Measurements from ENCODE around the gene DDX60.
A peak's percentile ranks its signal among the peaks of the same experiment; 100 is the strongest.
"Not testable (repeated sequence)": the region's sequence is repeated elsewhere in the genome, so short reads cannot be mapped to it uniquely, and the experiment has no call there.

DDX60 gene

GRCh38 chr4:168220893-168221292 is 97.7 kb downstream of the DDX60 start:
- Histone ChIP-seq H3K4me3 (ENCODE audit: severe bottlenecking) (no peak overlapping the region), H3K9me3 (ENCODE audit: severe bottlenecking) (no peaks in the 10 kb centered on the region), H3K4me1 (ENCODE audit: insufficient read depth, poor library complexity, severe bottlenecking) (peaks cover 13% of the 10 kb centered on the region), H3K27ac (ENCODE audit: poor library complexity, severe bottlenecking) (no peak overlapping the region), H3K27me3 (ENCODE audit: insufficient read depth, poor library complexity, severe bottlenecking) (no peaks in the 10 kb centered on the region), H3K36me3 (ENCODE audit: low read depth) (no peaks in the 10 kb centered on the region; the same call in 1 of the 2 replicates)
- ATAC-seq (ENCODE audit: low read depth) (no peak; the same call in 2 of the 3 replicates), DNase-seq (ENCODE audit: low spot score) (no peak)
- TF ChIP-seq CTCF (IDR thresholded peaks at IDR 0.05; ENCODE audit: poor library complexity, severe bottlenecking) = no peak

GRCh38 chr4:168218645-168219044 is 99.9 kb downstream of the DDX60 start:
- H3K9me3 ChIP-seq (ENCODE audit: severe bottlenecking) = no peaks in the 10 kb centered on the region
- no peaks in the 10 kb centered on the region; the same call in 1 of the 2 replicates for H3K36me3 ChIP-seq (ENCODE audit: low read depth)
- DNase-seq (ENCODE audit: low spot score) (no peak), ATAC-seq (ENCODE audit: low read depth) (peak; percentile 87)
- H3K4me1 ChIP-seq (ENCODE audit: insufficient read depth, poor library complexity, severe bottlenecking) = peaks cover 13% of the 10 kb centered on the region
- H3K27me3 ChIP-seq (ENCODE audit: insufficient read depth, poor library complexity, severe bottlenecking) = no peaks in the 10 kb centered on the region
- no peak for TF ChIP-seq CTCF (IDR thresholded peaks at IDR 0.05; ENCODE audit: poor library complexity, severe bottlenecking)
- H3K4me3 ChIP-seq (ENCODE audit: severe bottlenecking) = no peak overlapping the region
- H3K27ac ChIP-seq (ENCODE audit: poor library complexity, severe bottlenecking) = peak overlapping the region; percentile 15

- H3K4me3 ChIP-seq (ENCODE audit: severe bottlenecking); DNase-seq (ENCODE audit: low spot score); H3K4me1 ChIP-seq (ENCODE audit: insufficient read depth, poor library complexity, severe bottlenecking); H3K36me3 ChIP-seq (ENCODE audit: low read depth); ATAC-seq (ENCODE audit: low read depth); H3K9me3 ChIP-seq (ENCODE audit: severe bottlenecking); H3K27me3 ChIP-seq (ENCODE audit: insufficient read depth, poor library complexity, severe bottlenecking); H3K27ac ChIP-seq (ENCODE audit: poor library complexity, severe bottlenecking): not testable (repeated sequence)
These were observed 105.0 kb downstream of the DDX60 start for GRCh38 chr4:168213511-168213910.

- ATAC-seq (ENCODE audit: low read depth) (no peak), DNase-seq (ENCODE audit: low spot score) (no peak)
- no peaks in the 10 kb centered on the region for H3K9me3 ChIP-seq (ENCODE audit: severe bottlenecking)
- H3K4me1 ChIP-seq (ENCODE audit: insufficient read depth, poor library complexity, severe bottlenecking) = no peaks in the 10 kb centered on the region
- H3K36me3 ChIP-seq (ENCODE audit: low read depth) = no peaks in the 10 kb centered on the region
- H3K27ac ChIP-seq (ENCODE audit: poor library complexity, severe bottlenecking) = no peak overlapping the region
- no peak for TF ChIP-seq CTCF (IDR thresholded peaks at IDR 0.05; ENCODE audit: poor library complexity, severe bottlenecking)
- no peak overlapping the region for H3K4me3 ChIP-seq (ENCODE audit: severe bottlenecking)
- no peaks in the 10 kb centered on the region for H3K27me3 ChIP-seq (ENCODE audit: insufficient read depth, poor library complexity, severe bottlenecking)
These were observed 105.9 kb downstream of the DDX60 start for GRCh38 chr4:168212656-168213055.

- Histone ChIP-seq H3K4me1 (ENCODE audit: insufficient read depth, poor library complexity, severe bottlenecking) (no peaks in the 10 kb centered on the region), H3K4me3 (ENCODE audit: severe bottlenecking) (no peak overlapping the region), H3K36me3 (ENCODE audit: low read depth) (no peaks in the 10 kb centered on the region), H3K9me3 (ENCODE audit: severe bottlenecking) (no peaks in the 10 kb centered on the region), H3K27me3 (ENCODE audit: insufficient read depth, poor library complexity, severe bottlenecking) (no peaks in the 10 kb centered on the region), H3K27ac (ENCODE audit: poor library complexity, severe bottlenecking) (no peak overlapping the region)
- ATAC-seq (ENCODE audit: low read depth) (no peak), DNase-seq (ENCODE audit: low spot score) (no peak)
- no peak for TF ChIP-seq CTCF (IDR thresholded peaks at IDR 0.05; ENCODE audit: poor library complexity, severe bottlenecking)
These were observed 109.5 kb downstream of the DDX60 start for GRCh38 chr4:168208957-168209614.

Data from RWPE2 (cell line).